ENCODE results near the gene HSPA9.
A peak's percentile ranks its signal among the peaks of the same experiment; 100 is the strongest.

The HSPA9 gene

GRCh38 chr5:138575194-138576015 is at the start of gene HSPA9:
TSS of gene HSPA9 (minus strand) at chr5:138575401. CDS start at chr5:138575318, 83 bp downstream.
- peak; percentile 99 for DNase-seq (ENCODE audit: low spot score)

GRCh38 chr5:138623053-138623452 is 47.9 kb upstream of the HSPA9 start:
- DNase-seq (ENCODE audit: low spot score): no peak

GRCh38 chr5:138622051-138622450 is 46.9 kb upstream of the HSPA9 start:
- DNase-seq (ENCODE audit: low spot score): no peak

GRCh38 chr5:138620663-138621224 is 45.5 kb upstream of the HSPA9 start:
- no peak for DNase-seq (ENCODE audit: low spot score)

GRCh38 chr5:138616508-138616907 is 41.3 kb upstream of the HSPA9 start:
- no peak for DNase-seq (ENCODE audit: low spot score)

GRCh38 chr5:138615461-138615860 is 40.3 kb upstream of the HSPA9 start:
- no peak for DNase-seq (ENCODE audit: low spot score)

GRCh38 chr5:138611678-138612218 is 36.5 kb upstream of the HSPA9 start:
- no peak for DNase-seq (ENCODE audit: low spot score)

GRCh38 chr5:138610918-138611677 is 35.9 kb upstream of the HSPA9 start:
- DNase-seq (ENCODE audit: low spot score): no peak

- DNase-seq (ENCODE audit: low spot score): no peak
Observed at GRCh38 chr5:138610415-138610917, 35.3 kb upstream of the HSPA9 start.

GRCh38 chr5:138606378-138607064 is 31.3 kb upstream of the HSPA9 start:
- no peak for DNase-seq (ENCODE audit: low spot score)

GRCh38 chr5:138605254-138605972 is 30.2 kb upstream of the HSPA9 start:
- DNase-seq (ENCODE audit: low spot score): no peak

GRCh38 chr5:138604176-138604785 is 29.1 kb upstream of the HSPA9 start:
- no peak for DNase-seq (ENCODE audit: low spot score)

GRCh38 chr5:138603249-138603920 is 28.2 kb upstream of the HSPA9 start:
- no peak for DNase-seq (ENCODE audit: low spot score)

GRCh38 chr5:138602371-138603000 is 27.3 kb upstream of the HSPA9 start:
- no peak for DNase-seq (ENCODE audit: low spot score)

- DNase-seq (ENCODE audit: low spot score): peak; percentile 23
Observed at GRCh38 chr5:138601444-138601843, 26.2 kb upstream of the HSPA9 start.

GRCh38 chr5:138600446-138600845 is 25.2 kb upstream of the HSPA9 start:
- DNase-seq (ENCODE audit: low spot score): no peak

GRCh38 chr5:138597661-138598400 is 22.6 kb upstream of the HSPA9 start:
- DNase-seq (ENCODE audit: low spot score): no peak

- DNase-seq (ENCODE audit: low spot score): no peak
Observed at GRCh38 chr5:138596105-138596881, 21.1 kb upstream of the HSPA9 start.
